Stomach (tissue), 9 donors: ENCODE data around the gene NOXA1. TPM values are rescaled to one million over a fixed set of nuclear protein-coding genes. Genes with fewer than 3 reads are reported as not detected.
A peak's percentile ranks its signal among the peaks of the same experiment; 100 is the strongest.
"Not testable (repeated sequence)": the region's sequence is repeated elsewhere in the genome, so short reads cannot be mapped to it uniquely, and the experiment has no call there.

ENCODE experiments used
- DNase-seq, 2 donors: peaks; one replicate each; pipeline versions ENCODE4 v3.0.0 to v3.0.0-alpha.2; 2013 to 2019
- H3K27ac ChIP-seq, 5 donors: fragments of 200-600 bp in 4 of 5; sonication (generic) in 4 of 5; one replicate each; pipeline ENCODE4 v1.5.1; 2013 to 2019; ENCODE audit warnings: mild to moderate bottlenecking in 1 of 5, moderate library complexity in 1 of 5
- H3K27me3 ChIP-seq, 3 donors: fragments of 200-600 bp; sonication (generic); one replicate each; pipeline ENCODE4 v1.5.1; 2017 to 2019; ENCODE audit warnings: mixed run types in 1 of 3
- H3K36me3 ChIP-seq, 4 donors: fragments of 200-600 bp; sonication (generic); 1 replicate in 3 of 4; 2 replicates in 1 of 4; pipeline ENCODE4 v1.5.1; 2016 to 2019
- H3K4me1 ChIP-seq, 4 donors: fragments of 200-600 bp; sonication (generic); one replicate each; pipeline ENCODE4 v1.5.1; 2016 to 2019
- H3K4me3 ChIP-seq, 4 donors: fragments of 200-600 bp; sonication (generic) in 3 of 4; one replicate each; pipeline ENCODE4 v1.5.1; 2016 to 2019; ENCODE audit warnings: mild to moderate bottlenecking in 1 of 4
- H3K9me3 ChIP-seq, 4 donors: fragments of 200-600 bp; sonication (generic); one replicate each; pipeline ENCODE4 v1.5.1; 2016 to 2019
- CTCF ChIP-seq, 7 experiments: fragments of 450-650 bp in 4 of 7; fragments of 200-600 bp in 3 of 7; sonication (generic) in 3 of 7; IDR thresholded peaks; one replicate each; pipeline ENCODE4 v1.5.1; 2016 to 2019; ENCODE audit warnings: antibody characterized with exemption in 7 of 7, control low read depth in 2 of 7, mild to moderate bottlenecking in 1 of 7
- EP300 ChIP-seq: sonication (generic); formaldehyde crosslinking; IDR thresholded peaks from one replicate; pipeline ENCODE4 v1.6.1; 2017; ENCODE audit warnings: antibody characterized with exemption
- POLR2A ChIP-seq, 4 donors: fragments of 450-650 bp; IDR thresholded peaks; one replicate each; pipeline ENCODE4 v1.6.1; 2016; ENCODE audit warnings: antibody characterized with exemption in 4 of 4, control low read depth in 2 of 4, mild to moderate bottlenecking in 1 of 4, moderate library complexity in 1 of 4
- POLR2AphosphoS5 ChIP-seq, 3 donors: sonication (generic); formaldehyde crosslinking; IDR thresholded peaks; one replicate each; pipeline ENCODE4 v1.6.1; 2016; ENCODE audit warnings: antibody characterized with exemption in 3 of 3
- WGBS, 5 donors: extraction: QIAGEN DNeasy Blood & Tissue Kit in 3 of 5; methylation state at CpG; one replicate each; pipeline versions ENCODE4 v1.1.5 to v1.1.7; 2013 to 2018; 5-methylcytosine and 5-hydroxymethylcytosine counted together
- intact Hi-C: fragments of 100-400 bp; cut with DNase I; formaldehyde crosslinking; loops from one replicate; pipeline ENCODE4 v1.15.1; 2023; ENCODE audit warnings: low total_unique reads
- polyA plus RNA-seq, 3 donors: library from polyadenylated mRNA; stranded (reverse); fragments of 200-250 nt; gene quantifications; one replicate each; pipeline ENCODE4 v1.2.3, GENCODE V29; 2013
- total RNA-seq, 5 donors: library from RNA; depleted of rRNA; stranded (reverse); fragments of >200 nt; gene quantifications; one replicate each; pipeline versions ENCODE4 v1.1.0 to v1.2.3, GENCODE V29; 2014 to 2016
- donor health status: healthy with polysubstance abuse.
- donor health status: Bipolar disorder and iron deficiency.
- donor health status: healthy.

Gene NOXA1
- total and polyA plus RNA-seq, 8 donors = 3.5 to 43.2 (median 14.7) TPM

- TF ChIP-seq EP300 = no peak
- TF ChIP-seq CTCF (IDR thresholded peaks at IDR 0.05) = no peak
- no peak for TF ChIP-seq POLR2AphosphoS5 (IDR thresholded peaks at IDR 0.05)
- TF ChIP-seq POLR2A (IDR thresholded peaks at IDR 0.05) = no peak
- Histone ChIP-seq H3K36me3 (peaks cover 0 to 33% (median 8%) of the 10 kb centered on the region in 4 donors), H3K4me3 (no peak overlapping the region), H3K9me3 (no peaks in the 10 kb centered on the region), H3K27ac (no peak overlapping the region), H3K27me3 (no peaks in the 10 kb centered on the region), H3K4me1 (no peaks in the 10 kb centered on the region)
- DNase-seq = no peak
- WGBS, 5 donors = 59 to 69% (median 63%) methylated on average over 12 to 27 of the region's 27 CpGs
- intact Hi-C loops = no loop called here
These were observed 40.0 kb upstream of the NOXA1 start for GRCh38 chr9:137383081-137383783.

GRCh38 chr9:137383784-137384756, 39.1 kb upstream of the NOXA1 start:
- no peak overlapping the region for H3K27ac ChIP-seq
- no peak for TF ChIP-seq EP300
- no peak for TF ChIP-seq POLR2A (IDR thresholded peaks at IDR 0.05)
- no peak for TF ChIP-seq POLR2AphosphoS5 (IDR thresholded peaks at IDR 0.05)
- TF ChIP-seq CTCF (IDR thresholded peaks at IDR 0.05) = no peak
- no peaks in the 10 kb centered on the region for H3K9me3 ChIP-seq
- WGBS, 5 donors = 90 to 94% (median 92%) methylated on average over 35 to 39 of the region's 39 CpGs
- no peaks in the 10 kb centered on the region for H3K27me3 ChIP-seq
- H3K36me3 ChIP-seq = peaks cover 0 to 42% (median 10%) of the 10 kb centered on the region in 4 donors
- DNase-seq = peak in 1 of 2 donors; percentile 2
- no peak overlapping the region for H3K4me3 ChIP-seq
- no peaks in the 10 kb centered on the region for H3K4me1 ChIP-seq
- intact Hi-C loops = no loop called here

GRCh38 chr9:137385061-137385655, 38.0 kb upstream of the NOXA1 start:
- no peaks in the 10 kb centered on the region for H3K4me1 ChIP-seq
- H3K27ac ChIP-seq = no peak overlapping the region
- WGBS, 5 donors = 92 to 96% (median 93%) methylated on average over 14 to 26 of the region's 26 CpGs
- H3K4me3 ChIP-seq = no peak overlapping the region
- intact Hi-C loops = no loop called here
- no peaks in the 10 kb centered on the region for H3K27me3 ChIP-seq
- peaks cover 0 to 42% (median 14%) of the 10 kb centered on the region in 4 donors for H3K36me3 ChIP-seq
- TF ChIP-seq CTCF (IDR thresholded peaks at IDR 0.05) (no peak), POLR2AphosphoS5 (IDR thresholded peaks at IDR 0.05) (no peak), POLR2A (IDR thresholded peaks at IDR 0.05) (no peak), EP300 (no peak)
- DNase-seq = peak in 1 of 2 donors; percentile 0
- H3K9me3 ChIP-seq = no peaks in the 10 kb centered on the region

GRCh38 chr9:137386507-137387113, 36.6 kb upstream of the NOXA1 start:
- H3K27me3 ChIP-seq = not testable (repeated sequence)
- peak overlapping the region in 3 of 5 donors; percentile 50 to 64 (median 56) for H3K27ac ChIP-seq

More at GRCh38 chr9:137386507-137387113, 36.6 kb upstream of the NOXA1 start:
- H3K4me3 ChIP-seq, H3K9me3 ChIP-seq, intact Hi-C loops, H3K4me1 ChIP-seq: not testable (repeated sequence)
- peak in 1 of 2 donors; percentile 5 for DNase-seq
- 76 to 92% (median 87%) methylated on average over 12 of the region's 12 CpGs for WGBS, 5 donors
- peaks cover 0 to 45% (median 14%) of the 10 kb centered on the region in 4 donors for H3K36me3 ChIP-seq
